ENCODE measurements around the gene TDO2.
A peak's percentile ranks its signal among the peaks of the same experiment; 100 is the strongest.

TDO2 gene

GRCh38 chr4:155953151-155954117 lies 49.9 kb downstream of the TDO2 start, which contains the start of gene CTSO:
CTSO (minus strand) TSS chr4:155953866; CDS start chr4:155953847, 19 bp downstream.
- peak; percentile 51 for DNase-seq (ENCODE audit: low spot score)

DNA sequence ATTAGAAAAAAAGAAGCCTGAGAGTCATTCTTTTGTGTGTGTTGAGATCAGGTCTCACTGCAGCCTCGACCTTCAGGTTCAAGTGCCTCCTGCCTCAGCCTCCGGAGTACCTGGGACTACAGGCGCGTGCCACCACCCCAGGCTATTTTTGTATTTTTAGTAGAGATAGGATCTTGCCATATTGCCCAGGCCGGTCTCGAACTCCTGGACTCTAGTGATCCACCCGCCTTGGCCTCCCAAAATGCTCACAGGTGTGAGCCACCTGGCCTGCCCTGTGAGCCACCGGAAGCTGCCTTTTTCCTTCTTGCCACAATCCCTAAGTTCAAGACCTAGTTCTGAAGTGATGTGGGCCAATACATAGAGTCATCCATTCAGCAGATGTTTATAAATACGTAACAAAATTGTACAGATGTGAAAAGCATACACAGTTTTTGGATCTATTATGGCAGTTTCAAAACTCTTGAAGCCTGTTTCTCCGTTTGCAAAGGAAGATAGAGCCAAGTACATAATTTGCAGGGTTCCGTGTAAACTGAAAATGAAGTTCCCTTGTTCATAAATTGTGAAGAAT lies 50.7 kb downstream of the TDO2 start:
- DNase-seq (ENCODE audit: low spot score) = no peak

DNA sequence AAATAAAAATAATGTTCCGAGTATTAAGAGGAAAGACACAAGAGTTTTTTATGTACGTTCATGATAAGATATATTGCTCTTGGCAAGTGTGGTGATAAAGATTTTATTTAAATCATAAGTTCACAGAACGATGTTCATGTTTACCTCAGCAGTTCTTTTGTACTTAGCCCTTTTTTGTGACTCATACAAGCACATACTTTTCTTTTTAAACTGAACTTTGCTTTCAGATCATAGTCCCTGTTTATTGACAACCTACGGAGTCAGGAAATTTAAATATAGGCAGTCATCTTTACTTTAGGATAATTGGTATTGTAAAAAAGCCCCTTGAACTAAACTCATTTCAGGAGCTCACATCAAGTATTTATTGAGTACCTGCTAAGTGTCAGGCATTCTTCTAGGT lies 51.4 kb downstream of the TDO2 start:
- DNase-seq (ENCODE audit: low spot score) = no peak

DNA sequence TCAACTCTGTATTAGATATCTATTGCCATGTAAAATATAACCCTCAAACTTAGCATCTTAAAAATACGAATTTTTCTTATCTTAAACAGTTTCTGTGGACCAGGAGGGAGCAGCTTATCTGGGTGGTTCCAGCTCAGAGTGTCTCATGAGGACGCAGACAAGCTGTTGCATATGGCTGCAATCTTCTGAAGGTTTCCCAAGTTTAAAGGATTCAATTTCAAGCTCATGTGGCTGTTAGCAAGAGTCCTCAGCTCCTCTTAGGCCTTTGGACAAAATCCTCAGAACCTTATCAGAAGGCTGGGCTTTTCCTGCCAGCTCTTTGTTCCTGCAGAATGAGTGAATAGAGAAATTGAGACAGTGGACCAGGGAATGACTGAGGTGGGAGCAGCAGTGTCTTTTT lies 53.0 kb downstream of the TDO2 start:
- no peak for DNase-seq (ENCODE audit: low spot score)

DNA sequence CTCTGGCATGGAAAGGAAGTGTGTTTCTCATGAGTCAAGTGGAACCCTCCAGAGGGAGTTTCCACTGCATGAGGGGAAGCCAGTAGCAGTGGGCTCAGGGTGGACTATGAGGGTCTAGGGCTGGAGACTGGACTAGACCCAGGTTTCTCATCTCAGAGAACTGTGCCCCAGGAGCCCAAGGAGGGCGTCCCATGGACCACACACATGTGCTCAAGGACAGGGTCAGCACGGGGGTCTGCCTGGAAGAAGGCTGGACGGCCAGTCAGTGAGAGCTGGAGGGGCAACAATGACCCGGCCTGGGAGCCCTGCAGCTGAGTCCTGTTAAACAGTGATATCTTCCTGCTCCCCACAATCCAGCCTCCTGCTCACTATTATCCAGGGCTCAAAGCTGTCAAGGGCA lies 55.9 kb downstream of the TDO2 start:
- DNase-seq (ENCODE audit: low spot score) = no peak

DNA sequence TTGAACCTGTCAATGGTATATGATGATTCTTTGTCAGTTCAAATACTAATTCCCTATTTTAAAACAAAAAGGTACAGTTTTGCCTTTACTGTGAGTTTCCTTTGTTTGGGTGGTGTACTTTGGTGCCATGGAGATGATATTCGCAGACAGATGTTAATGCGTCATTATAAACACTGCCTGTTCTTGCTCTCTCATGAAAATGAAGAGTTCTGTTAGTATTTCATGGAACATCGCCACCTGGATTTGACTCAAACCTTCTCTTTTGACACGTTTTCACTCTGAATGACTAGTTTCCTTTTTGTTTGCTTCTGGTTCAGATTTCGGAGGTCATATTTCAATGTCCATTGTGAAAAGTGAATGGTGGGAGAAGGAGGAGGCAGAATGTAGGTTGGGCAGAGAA lies 57.0 kb downstream of the TDO2 start:
- DNase-seq (ENCODE audit: low spot score) = no peak

DNA sequence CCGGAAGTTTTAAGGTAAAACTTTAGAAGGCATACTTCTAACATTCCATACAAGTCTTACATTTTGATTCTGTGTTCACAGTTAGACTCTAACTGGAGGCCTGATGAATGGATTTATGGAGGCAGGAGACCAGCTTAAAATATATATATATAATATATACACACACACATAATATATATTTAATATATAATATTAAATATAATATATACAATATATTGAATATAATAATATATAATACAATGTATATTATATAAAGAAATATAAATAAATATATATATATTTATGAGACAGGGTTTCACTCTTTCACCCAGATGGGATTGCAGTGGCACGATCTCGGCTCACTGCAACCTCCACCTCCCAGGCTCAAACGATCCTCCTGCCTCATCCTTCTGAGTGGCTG lies 58.1 kb downstream of the TDO2 start:
- DNase-seq (ENCODE audit: low spot score) = no peak

GRCh38 chr4:155962767-155963166 lies 59.3 kb downstream of the TDO2 start:
- DNase-seq (ENCODE audit: low spot score) = no peak

- DNase-seq (ENCODE audit: low spot score) = no peak
These were observed 60.8 kb downstream of the TDO2 start for GRCh38 chr4:155964016-155964891.

GRCh38 chr4:155966171-155966570 lies 62.7 kb downstream of the TDO2 start:
- no peak for DNase-seq (ENCODE audit: low spot score)

DNA sequence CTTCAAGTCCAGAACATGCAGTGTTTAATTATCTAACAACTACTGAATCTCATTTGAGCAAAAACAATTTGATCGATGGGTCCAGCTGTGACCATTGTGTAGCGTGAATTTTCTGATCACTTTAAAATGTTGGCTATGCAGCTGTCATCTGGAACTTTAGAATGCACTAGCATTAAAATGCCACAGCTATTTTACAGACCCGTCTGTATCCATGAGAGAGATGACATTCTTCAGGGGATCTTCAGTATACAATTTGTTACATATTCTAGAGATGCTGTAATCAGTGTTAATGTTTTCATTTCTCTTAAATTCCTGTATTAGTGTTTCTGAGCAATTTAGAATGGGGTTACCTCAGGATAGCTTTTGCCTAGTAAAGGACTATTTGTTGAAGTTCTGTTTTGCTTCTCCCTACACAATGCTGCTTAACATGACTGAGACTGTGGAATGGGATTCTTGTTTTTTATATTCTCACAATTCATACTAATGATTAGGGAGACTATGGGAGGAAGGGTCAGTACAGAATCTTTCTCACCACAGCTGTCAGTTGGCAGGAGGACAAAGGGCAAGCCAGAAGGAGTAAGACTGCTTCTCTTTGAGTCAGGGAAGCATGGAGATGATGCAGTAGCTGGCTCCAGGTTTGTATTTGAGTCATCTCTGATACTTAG lies 63.4 kb downstream of the TDO2 start:
- no peak for DNase-seq (ENCODE audit: low spot score)

All from SW480 (cell line).